Panc1 (cell line): ENCODE measurements around the gene SOCS1. TPM values are rescaled to one million over a fixed set of nuclear protein-coding genes. Genes with fewer than 3 reads are reported as not detected.

Experiments used
- ATAC-seq: fragments of 200-7000 bp; cut with Tn5 transposase; 2 replicates; pipeline ENCODE4 v1.9.1; 2020; ENCODE audit warnings: mild to moderate bottlenecking, moderate library complexity
- BruUV-seq: library from RNA; stranded (reverse); fragments of 400-500 nt; replicated peaks from 2 replicates; lab custom pipeline; 2021; lab: Mats Ljungman, UMichigan
- CTCF ChIA-PET: fragments of 300-600 bp; sonication (Branson Sonifier 250); formaldehyde crosslinking; loops from one replicate; lab custom pipeline; 2022; ENCODE audit warnings: antibody characterized with exemption; lab: Charles Lee
- POLR2A ChIA-PET: fragments of 300-600 bp; sonication (Branson Sonifier 250); formaldehyde crosslinking; loops from one replicate; lab custom pipeline; 2022; ENCODE audit warnings: antibody characterized with exemption; lab: Charles Lee
- DNase-seq: peaks from one replicate; pipeline ENCODE4 v3.0.0-alpha.2; 2010; ENCODE audit warnings: low read depth, low spot score
- H3K27ac ChIP-seq: 2 replicates; pipeline ENCODE4 v1.5.1; 2011; ENCODE audit warnings: mild to moderate bottlenecking, low read length, inconsistent platforms
- H3K27me3 ChIP-seq: fragments of 200-500 bp; sonication (Bioruptor generic); 2 replicates; pipeline ENCODE4 v1.6.0; 2014; ENCODE audit warnings: low read length, inconsistent platforms; ENCODE audit not compliant: control insufficient read depth, insufficient read depth
- H3K36me3 ChIP-seq: fragments of 200-500 bp; sonication (Bioruptor generic); 2 replicates; pipeline ENCODE4 v1.5.1; 2014; ENCODE audit warnings: inconsistent platforms, mild to moderate bottlenecking, low read length, moderate library complexity; ENCODE audit not compliant: control insufficient read depth, insufficient read depth
- H3K4me1 ChIP-seq: 2 replicates; pipeline ENCODE4 v1.5.1; 2011; ENCODE audit warnings: inconsistent platforms, mild to moderate bottlenecking, low read length, moderate library complexity; ENCODE audit not compliant: control insufficient read depth, insufficient read depth
- H3K4me3 ChIP-seq, 2 experiments: 2 replicates each; pipeline ENCODE4 v1.5.1; 2011 to 2012; ENCODE audit warnings: low read depth in 2 of 2, low read length in 2 of 2, mild to moderate bottlenecking in 2 of 2, inconsistent platforms in 1 of 2, moderate library complexity in 1 of 2
- H3K9me3 ChIP-seq: fragments of 200-500 bp; sonication (Bioruptor generic); 2 replicates; pipeline ENCODE4 v1.5.1; 2014; ENCODE audit warnings: low read depth, mild to moderate bottlenecking, inconsistent platforms, low read length, moderate library complexity; ENCODE audit not compliant: control insufficient read depth, insufficient read depth
- POLR2AphosphoS5 ChIP-seq: IDR thresholded peaks from 2 replicates; pipeline ENCODE4 v1.6.1; 2012; ENCODE audit warnings: mild to moderate bottlenecking, low read depth, low read length, moderate library complexity
- SIN3A ChIP-seq: IDR thresholded peaks from 2 replicates; pipeline ENCODE4 v1.6.1; 2012; ENCODE audit warnings: low read depth, mild to moderate bottlenecking, low read length, moderate library complexity, borderline replicate concordance; ENCODE audit not compliant: insufficient read depth
- TCF7L2 ChIP-seq: IDR thresholded peaks from 2 replicates; pipeline ENCODE4 v1.6.1; 2011; ENCODE audit warnings: mild to moderate bottlenecking, low read depth, low read length, inconsistent platforms
- in situ Hi-C: cut with HindIII; loops from 2 replicates; pipeline ENCODE4 v1.10.0; 2016; ENCODE audit warnings: low sequenced_read_pairs, low pct_unique_long_range_greater_than_20kb
- intact Hi-C: fragments of 100-400 bp; cut with micrococcal nuclease; formaldehyde crosslinking; loops from one replicate; pipeline ENCODE4 v1.10.0; 2022; ENCODE audit not compliant: unreplicated experiment
- total RNA-seq: library from RNA; stranded (reverse); gene quantifications from one replicate; pipeline ENCODE4 v1.2.1, GENCODE V29; 2021; ENCODE audit not compliant: unreplicated experiment
- TF ChIP-seq, protein P1 (sequence below): fragments of 450-650 bp; IDR thresholded peaks from 2 replicates; pipeline ENCODE4 v1.5.1; 2017; ENCODE audit warnings: mild to moderate bottlenecking
- TF ChIP-seq, protein P2 (sequence below), 2 experiments: IDR thresholded peaks; 2 replicates each; pipeline ENCODE4 v1.6.1; 2011 to 2012; ENCODE audit warnings: low read depth in 2 of 2, control low read depth in 1 of 2, low read length in 1 of 2, mild to moderate bottlenecking in 1 of 2, moderate library complexity in 1 of 2; ENCODE audit not compliant: insufficient read depth in 1 of 2

The SOCS1 gene
- total RNA-seq, 1 experiment from 2014 or later: 4.8 TPM

DNA sequence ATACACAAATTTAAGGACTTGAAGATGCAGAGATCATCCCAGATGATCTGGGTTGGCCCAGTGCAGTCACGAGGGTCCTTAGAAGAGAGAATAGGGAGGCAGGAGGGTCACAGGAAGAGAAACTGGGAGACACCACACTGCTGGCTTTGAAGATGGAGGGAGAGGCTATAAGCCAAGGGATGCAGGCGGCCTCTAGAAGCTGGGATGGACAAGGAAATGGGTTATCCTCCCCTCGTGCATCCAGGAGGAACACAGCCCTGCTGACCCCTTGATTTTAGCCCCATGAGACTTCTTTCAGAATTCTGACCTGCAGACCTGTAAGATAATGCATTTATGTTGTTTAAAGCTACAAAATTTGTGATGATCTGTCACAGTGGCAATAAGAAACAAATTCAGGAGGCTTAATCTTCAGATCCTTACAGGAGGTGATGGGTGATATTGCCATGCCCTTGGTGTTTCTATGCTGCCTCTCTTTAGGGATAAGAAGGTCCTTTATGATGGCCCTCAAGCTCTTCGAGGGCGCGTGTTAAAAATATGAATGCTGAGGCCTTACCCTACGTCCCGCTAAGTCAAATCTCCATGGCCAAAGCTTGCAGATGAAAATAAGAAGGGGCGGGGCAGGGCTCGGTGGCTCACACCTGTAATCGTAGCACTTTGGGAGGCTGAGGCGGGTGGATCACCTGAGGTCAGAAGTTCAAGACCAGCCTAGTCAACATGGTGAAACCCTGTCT, 21.8 kb upstream of the SOCS1 start:
- TF ChIP-seq POLR2AphosphoS5 (no peak), SIN3A (no peak), TCF7L2 (no peak)
- TF ChIP-seq, protein P1, sequence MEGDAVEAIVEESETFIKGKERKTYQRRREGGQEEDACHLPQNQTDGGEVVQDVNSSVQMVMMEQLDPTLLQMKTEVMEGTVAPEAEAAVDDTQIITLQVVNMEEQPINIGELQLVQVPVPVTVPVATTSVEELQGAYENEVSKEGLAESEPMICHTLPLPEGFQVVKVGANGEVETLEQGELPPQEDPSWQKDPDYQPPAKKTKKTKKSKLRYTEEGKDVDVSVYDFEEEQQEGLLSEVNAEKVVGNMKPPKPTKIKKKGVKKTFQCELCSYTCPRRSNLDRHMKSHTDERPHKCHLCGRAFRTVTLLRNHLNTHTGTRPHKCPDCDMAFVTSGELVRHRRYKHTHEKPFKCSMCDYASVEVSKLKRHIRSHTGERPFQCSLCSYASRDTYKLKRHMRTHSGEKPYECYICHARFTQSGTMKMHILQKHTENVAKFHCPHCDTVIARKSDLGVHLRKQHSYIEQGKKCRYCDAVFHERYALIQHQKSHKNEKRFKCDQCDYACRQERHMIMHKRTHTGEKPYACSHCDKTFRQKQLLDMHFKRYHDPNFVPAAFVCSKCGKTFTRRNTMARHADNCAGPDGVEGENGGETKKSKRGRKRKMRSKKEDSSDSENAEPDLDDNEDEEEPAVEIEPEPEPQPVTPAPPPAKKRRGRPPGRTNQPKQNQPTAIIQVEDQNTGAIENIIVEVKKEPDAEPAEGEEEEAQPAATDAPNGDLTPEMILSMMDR: no peak
- TF ChIP-seq, protein P2, sequence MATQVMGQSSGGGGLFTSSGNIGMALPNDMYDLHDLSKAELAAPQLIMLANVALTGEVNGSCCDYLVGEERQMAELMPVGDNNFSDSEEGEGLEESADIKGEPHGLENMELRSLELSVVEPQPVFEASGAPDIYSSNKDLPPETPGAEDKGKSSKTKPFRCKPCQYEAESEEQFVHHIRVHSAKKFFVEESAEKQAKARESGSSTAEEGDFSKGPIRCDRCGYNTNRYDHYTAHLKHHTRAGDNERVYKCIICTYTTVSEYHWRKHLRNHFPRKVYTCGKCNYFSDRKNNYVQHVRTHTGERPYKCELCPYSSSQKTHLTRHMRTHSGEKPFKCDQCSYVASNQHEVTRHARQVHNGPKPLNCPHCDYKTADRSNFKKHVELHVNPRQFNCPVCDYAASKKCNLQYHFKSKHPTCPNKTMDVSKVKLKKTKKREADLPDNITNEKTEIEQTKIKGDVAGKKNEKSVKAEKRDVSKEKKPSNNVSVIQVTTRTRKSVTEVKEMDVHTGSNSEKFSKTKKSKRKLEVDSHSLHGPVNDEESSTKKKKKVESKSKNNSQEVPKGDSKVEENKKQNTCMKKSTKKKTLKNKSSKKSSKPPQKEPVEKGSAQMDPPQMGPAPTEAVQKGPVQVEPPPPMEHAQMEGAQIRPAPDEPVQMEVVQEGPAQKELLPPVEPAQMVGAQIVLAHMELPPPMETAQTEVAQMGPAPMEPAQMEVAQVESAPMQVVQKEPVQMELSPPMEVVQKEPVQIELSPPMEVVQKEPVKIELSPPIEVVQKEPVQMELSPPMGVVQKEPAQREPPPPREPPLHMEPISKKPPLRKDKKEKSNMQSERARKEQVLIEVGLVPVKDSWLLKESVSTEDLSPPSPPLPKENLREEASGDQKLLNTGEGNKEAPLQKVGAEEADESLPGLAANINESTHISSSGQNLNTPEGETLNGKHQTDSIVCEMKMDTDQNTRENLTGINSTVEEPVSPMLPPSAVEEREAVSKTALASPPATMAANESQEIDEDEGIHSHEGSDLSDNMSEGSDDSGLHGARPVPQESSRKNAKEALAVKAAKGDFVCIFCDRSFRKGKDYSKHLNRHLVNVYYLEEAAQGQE (IDR thresholded peaks at IDR 0.05; ENCODE audit: insufficient read depth in 1 of 2, low read depth in 2 of 2, low read length in 1 of 2): no peak
- Histone ChIP-seq H3K36me3 (no peaks in the 10 kb centered on the region), H3K27me3 (no peaks in the 10 kb centered on the region), H3K9me3 (no peaks in the 10 kb centered on the region), H3K27ac (no peak overlapping the region), H3K4me1 (peaks cover 9% of the 10 kb centered on the region), H3K4me3 (no peak overlapping the region)
- intact Hi-C loops: no loop called here
- ATAC-seq: no peak
- BruUV-seq: no TSS peak
- in situ Hi-C loops: no loop called here
- ChIA-PET POLR2A (no interaction called here), CTCF (no interaction called here)
- DNase-seq: no peak

DNA sequence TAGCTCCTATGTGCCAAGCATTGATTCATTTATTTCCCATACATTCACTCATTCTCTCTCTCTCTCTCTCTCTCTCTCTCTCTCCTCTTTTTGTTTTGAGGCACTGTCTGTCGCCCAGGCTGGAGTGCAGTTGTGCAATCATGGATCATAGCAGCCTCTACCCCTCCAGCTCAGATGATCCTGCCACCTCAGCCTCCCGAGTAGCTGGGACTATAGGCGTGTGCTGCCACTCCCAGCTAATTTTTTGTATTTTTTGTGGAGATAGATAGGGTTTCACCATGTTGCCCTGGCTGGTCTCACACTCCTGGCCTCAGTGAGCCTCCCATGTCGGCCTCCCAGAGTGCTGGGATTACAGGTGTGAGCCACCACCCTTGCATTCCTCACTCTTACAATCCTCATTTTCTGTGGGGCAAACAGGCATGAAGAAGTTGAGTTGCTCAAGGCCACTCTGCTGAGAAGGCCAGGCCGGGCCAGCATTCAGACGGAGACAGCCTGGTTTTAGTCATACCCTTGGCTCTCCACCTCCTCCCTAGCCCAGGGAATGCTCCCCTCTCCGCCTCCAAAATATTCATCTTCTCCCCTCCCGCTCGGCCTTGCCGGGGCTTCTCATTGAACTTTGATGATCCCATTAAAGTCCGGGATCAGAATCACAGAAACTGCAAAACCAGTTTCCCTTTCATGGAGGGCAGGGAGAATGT, 21.0 kb upstream of the SOCS1 start:
- Histone ChIP-seq H3K9me3 (no peaks in the 10 kb centered on the region), H3K27me3 (no peaks in the 10 kb centered on the region), H3K27ac (no peak overlapping the region), H3K4me1 (peaks cover 9% of the 10 kb centered on the region), H3K36me3 (no peaks in the 10 kb centered on the region), H3K4me3 (no peak overlapping the region)
- no peak for DNase-seq
- ATAC-seq: no peak
- in situ Hi-C loops: no loop called here
- CTCF ChIA-PET: no interaction called here
- intact Hi-C loops: no loop called here
- no peak for TF ChIP-seq POLR2AphosphoS5
- TF ChIP-seq, protein P2 (IDR thresholded peaks at IDR 0.05; ENCODE audit: insufficient read depth in 1 of 2, low read depth in 2 of 2, low read length in 1 of 2): no peak
- no TSS peak for BruUV-seq
- POLR2A ChIA-PET: no interaction called here
